Large intestine (tissue), 3 donors: Measurements from ENCODE around the gene IFITM5. TPM values are rescaled to one million over a fixed set of nuclear protein-coding genes. Genes with fewer than 3 reads are reported as not detected.

Experiments used
- DNase-seq, 2 donors: peaks; one replicate each; pipeline versions ENCODE4 v3.0.0 to v3.0.0-alpha.2; 2013
- H3K27ac ChIP-seq: one replicate; pipeline ENCODE4 v1.5.1; 2013; ENCODE audit warnings: low read length
- H3K27me3 ChIP-seq: 2 replicates; pipeline ENCODE4 v1.6.1; 2013; ENCODE audit warnings: low read length; ENCODE audit not compliant: control insufficient read depth, insufficient read depth
- H3K36me3 ChIP-seq: 2 replicates; pipeline ENCODE4 v1.6.1; 2013; ENCODE audit warnings: low read length; ENCODE audit not compliant: control insufficient read depth, insufficient read depth
- H3K4me1 ChIP-seq: one replicate; pipeline ENCODE4 v1.6.1; 2013; ENCODE audit warnings: low read length; ENCODE audit not compliant: control insufficient read depth, insufficient read depth
- H3K4me3 ChIP-seq: one replicate; pipeline ENCODE4 v1.5.1; 2013; ENCODE audit warnings: low read length
- H3K9me3 ChIP-seq: one replicate; pipeline ENCODE4 v1.6.1; 2013; ENCODE audit warnings: mild to moderate bottlenecking, low read depth, low read length, moderate library complexity; ENCODE audit not compliant: control insufficient read depth
- WGBS: methylation state at CpG from one replicate; pipeline ENCODE4 v1.1.5; 2013; ENCODE audit warnings: low lambda C conversion rate; ENCODE audit not compliant: insufficient coverage; 5-methylcytosine and 5-hydroxymethylcytosine counted together
- polyA plus RNA-seq: library from polyadenylated mRNA; unstranded; fragments of 120-200 nt; gene quantifications from one replicate; pipeline ENCODE4 v1.2.1, GENCODE V29; 2013

The IFITM5 gene
- polyA plus RNA-seq, 1 donor, result 0.10 TPM

DNA sequence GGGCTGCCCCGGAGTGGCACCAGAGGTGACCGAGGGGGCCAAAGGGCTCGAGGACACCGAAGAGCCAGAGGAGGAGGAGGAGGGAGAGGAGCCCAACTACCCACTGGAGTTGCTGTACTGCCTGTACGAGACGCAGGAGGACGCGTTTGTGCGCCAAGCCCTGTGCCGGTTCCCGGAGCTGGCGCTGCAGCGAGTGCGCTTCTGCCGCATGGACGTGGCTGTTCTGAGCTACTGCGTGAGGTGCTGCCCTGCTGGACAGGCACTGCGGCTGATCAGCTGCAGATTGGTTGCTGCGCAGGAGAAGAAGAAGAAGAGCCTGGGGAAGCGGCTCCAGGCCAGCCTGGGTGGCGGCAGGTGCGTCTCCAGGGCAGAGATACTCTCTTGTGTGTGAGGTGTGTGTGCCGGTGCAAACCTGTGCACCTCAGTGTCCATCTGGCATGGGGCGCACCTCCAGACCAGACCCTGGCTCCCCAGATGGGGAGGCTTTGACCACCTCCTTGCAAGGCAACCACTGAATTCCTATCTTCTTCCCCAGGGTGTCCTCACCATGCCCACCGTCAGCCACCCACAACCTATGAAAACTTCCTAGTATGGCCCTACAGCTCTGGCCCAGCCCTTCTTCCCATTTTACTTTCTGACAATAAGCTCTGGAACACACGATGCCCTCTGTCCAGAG is 17.7 kb downstream of the IFITM5 start:
- Histone ChIP-seq H3K36me3 (peaks cover 39% of the 10 kb centered on the region), H3K27me3 (peaks cover 44% of the 10 kb centered on the region), H3K9me3 (peaks cover 8% of the 10 kb centered on the region), H3K27ac (peak overlapping the region; percentile 73), H3K4me3 (peak overlapping the region; percentile 61), H3K4me1 (peaks cover 27% of the 10 kb centered on the region)
- DNase-seq, result peak in 1 of 2 donors; percentile 36
- WGBS, result no CpG with 5 or more reads among the region's 26 CpGs

DNA sequence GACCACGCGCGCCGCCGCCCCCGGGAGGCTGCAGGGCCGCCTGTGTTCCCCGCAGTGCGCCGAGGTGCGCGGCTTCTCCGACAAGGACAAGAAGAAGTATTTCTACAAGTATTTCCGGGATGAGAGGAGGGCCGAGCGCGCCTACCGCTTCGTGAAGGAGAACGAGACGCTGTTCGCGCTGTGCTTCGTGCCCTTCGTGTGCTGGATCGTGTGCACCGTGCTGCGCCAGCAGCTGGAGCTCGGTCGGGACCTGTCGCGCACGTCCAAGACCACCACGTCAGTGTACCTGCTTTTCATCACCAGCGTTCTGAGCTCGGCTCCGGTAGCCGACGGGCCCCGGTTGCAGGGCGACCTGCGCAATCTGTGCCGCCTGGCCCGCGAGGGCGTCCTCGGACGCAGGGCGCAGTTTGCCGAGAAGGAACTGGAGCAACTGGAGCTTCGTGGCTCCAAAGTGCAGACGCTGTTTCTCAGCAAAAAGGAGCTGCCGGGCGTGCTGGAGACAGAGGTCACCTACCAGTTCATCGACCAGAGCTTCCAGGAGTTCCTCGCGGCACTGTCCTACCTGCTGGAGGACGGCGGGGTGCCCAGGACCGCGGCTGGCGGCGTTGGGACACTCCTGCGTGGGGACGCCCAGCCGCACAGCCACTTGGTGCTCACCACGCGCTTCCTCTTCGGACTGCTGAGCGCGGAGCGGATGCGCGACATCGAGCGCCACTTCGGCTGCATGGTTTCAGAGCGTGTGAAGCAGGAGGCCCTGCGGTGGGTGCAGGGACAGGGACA is 18.4 kb downstream of the IFITM5 start:
- peaks cover 27% of the 10 kb centered on the region for H3K4me1 ChIP-seq
- no CpG with 5 or more reads among the region's 79 CpGs for WGBS
- peaks cover 36% of the 10 kb centered on the region for H3K36me3 ChIP-seq
- peak overlapping the region; percentile 47 for H3K27ac ChIP-seq
- peak overlapping the region; percentile 61 for H3K4me3 ChIP-seq
- H3K9me3 ChIP-seq, result peaks cover 8% of the 10 kb centered on the region
- H3K27me3 ChIP-seq, result peaks cover 44% of the 10 kb centered on the region
- DNase-seq, result peak in 1 of 2 donors; percentile 57

DNA sequence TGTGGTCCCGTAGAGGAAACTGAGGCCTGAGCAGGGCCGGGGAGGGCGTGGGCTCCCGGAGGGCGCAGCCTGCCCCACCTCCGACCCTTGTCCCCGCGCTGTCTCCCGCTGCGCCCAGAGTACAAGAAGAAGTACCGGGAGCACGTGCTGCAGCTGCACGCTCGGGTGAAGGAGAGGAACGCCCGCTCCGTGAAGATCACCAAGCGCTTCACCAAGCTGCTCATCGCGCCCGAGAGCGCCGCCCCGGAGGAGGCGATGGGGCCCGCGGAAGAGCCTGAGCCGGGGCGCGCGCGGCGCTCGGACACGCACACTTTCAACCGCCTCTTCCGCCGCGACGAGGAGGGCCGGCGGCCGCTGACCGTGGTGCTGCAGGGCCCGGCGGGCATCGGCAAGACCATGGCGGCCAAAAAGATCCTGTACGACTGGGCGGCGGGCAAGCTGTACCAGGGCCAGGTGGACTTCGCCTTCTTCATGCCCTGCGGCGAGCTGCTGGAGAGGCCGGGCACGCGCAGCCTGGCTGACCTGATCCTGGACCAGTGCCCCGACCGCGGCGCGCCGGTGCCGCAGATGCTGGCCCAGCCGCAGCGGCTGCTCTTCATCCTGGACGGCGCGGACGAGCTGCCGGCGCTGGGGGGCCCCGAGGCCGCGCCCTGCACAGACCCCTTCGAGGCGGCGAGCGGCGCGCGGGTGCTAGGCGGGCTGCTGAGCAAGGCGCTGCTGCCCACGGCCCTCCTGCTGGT is 19.2 kb downstream of the IFITM5 start:
- peaks cover 8% of the 10 kb centered on the region for H3K9me3 ChIP-seq
- peak overlapping the region; percentile 98 for H3K27ac ChIP-seq
- no CpG with 5 or more reads among the region's 85 CpGs for WGBS
- peak; percentile 81 to 91 for DNase-seq
- peaks cover 44% of the 10 kb centered on the region for H3K27me3 ChIP-seq
- peaks cover 31% of the 10 kb centered on the region for H3K36me3 ChIP-seq
- peak overlapping the region; percentile 82 for H3K4me3 ChIP-seq
- peaks cover 23% of the 10 kb centered on the region for H3K4me1 ChIP-seq

DNA sequence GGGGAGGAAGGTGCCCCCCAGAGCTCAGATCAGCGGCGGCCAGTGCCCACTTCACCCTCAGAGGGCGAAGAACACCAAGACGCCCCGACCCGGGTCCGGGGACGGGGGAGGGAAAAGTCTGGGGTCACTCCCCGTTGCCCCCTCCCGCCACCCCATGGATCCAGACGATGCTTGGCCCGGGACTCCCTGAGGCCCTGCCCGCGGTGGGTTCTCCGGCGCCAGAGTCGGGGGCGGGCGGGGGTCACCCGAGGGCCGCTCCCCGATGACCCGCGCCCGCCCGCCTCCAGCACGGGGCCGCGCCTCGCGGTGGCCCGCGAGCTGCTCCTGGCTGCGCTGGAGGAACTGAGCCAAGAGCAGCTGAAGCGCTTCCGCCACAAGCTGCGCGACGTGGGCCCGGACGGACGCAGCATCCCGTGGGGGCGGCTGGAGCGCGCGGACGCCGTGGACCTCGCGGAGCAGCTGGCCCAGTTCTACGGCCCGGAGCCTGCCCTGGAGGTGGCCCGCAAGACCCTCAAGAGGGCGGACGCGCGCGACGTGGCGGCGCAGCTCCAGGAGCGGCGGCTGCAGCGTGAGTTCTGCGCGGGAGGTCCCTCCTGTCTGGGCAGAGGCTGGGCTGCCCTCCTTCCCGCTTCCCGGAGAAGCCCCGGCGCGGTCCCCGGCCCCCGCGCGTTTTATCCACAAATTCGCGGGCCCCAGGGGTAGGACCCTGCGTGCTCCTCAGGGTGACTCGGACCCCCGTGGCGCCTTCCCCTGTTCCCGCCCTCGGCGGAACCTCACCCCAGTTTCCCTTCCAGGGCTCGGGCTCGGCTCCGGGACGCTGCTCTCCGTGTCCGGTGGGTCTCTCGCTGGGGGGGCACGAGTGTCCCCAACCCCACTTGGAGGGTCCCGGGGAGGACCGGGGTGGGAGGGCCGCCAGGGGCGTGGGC is 20.0 kb downstream of the IFITM5 start:
- peaks cover 25% of the 10 kb centered on the region for H3K4me1 ChIP-seq
- H3K9me3 ChIP-seq, result peaks cover 5% of the 10 kb centered on the region
- H3K27ac ChIP-seq, result peak overlapping the region; percentile 98
- peaks cover 44% of the 10 kb centered on the region for H3K27me3 ChIP-seq
- DNase-seq, result peak in 1 of 2 donors; percentile 56
- no CpG with 5 or more reads among the region's 97 CpGs for WGBS
- peaks cover 28% of the 10 kb centered on the region for H3K36me3 ChIP-seq
- H3K4me3 ChIP-seq, result peak overlapping the region; percentile 82

DNA sequence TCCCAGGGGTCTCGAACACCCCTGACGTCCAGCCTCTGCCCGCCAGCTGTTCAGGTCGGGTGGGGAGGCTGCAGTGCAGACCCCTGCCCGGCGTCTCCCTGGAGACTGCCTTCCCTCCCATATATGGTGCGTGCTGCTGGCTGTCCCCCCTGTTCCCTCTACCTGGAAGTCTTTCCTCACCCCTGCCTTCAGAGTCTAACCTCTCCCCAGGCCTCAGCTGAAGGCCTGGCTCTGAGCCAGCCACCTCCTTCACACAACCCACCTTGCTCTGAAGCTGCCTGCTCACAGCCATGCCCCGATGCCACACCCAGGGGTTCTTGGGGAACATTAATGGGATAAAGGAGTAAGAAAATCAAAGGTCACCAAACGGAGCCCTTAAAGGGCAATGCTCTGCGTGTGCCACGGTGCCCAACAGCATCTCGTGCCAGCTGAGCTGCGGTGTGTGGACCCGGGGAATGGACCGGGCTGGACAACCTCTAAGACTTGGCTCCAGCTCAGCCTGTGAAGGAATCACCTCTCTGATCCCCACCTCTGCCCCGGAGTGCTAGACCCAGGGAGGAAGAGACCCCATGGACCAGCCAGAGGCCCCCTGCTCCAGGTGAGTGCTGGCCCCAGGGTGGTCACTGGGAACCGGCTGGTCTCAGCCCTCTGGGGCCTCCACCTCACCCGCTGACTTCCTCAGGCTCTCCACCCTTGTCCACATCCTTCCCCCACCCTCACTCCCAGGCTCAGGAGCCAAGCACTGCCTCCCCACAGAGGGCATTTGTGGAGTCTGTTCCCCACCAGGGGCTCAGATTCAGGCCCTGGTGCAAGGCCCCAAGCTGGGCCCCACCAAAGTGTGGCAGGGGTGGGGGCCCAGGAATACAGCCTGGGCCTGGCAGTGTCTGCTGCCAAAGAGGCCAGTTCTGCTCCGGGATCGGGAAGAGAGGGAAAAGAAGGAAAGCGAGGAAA is 21.1 kb downstream of the IFITM5 start, which contains the start of gene NLRP6:
Gene NLRP6 (plus strand): TSS at position 407 of the 951 bp plus-strand sequence. CDS start 163 bp downstream, at position 570.
- WGBS, result no CpG with 5 or more reads among the region's 21 CpGs
- DNase-seq, result peak; percentile 84 to 91
- peaks cover 18% of the 10 kb centered on the region for H3K36me3 ChIP-seq
- H3K27ac ChIP-seq, result peak within 1 kb of the TSS; percentile 98
- H3K27me3 ChIP-seq, result peaks cover 44% of the 10 kb centered on the region
- H3K4me3 ChIP-seq, result peak within 1 kb of the TSS; percentile 82
- H3K9me3 ChIP-seq, result peaks cover 3% of the 10 kb centered on the region
- H3K4me1 ChIP-seq, result peaks cover 23% of the 10 kb centered on the region

DNA sequence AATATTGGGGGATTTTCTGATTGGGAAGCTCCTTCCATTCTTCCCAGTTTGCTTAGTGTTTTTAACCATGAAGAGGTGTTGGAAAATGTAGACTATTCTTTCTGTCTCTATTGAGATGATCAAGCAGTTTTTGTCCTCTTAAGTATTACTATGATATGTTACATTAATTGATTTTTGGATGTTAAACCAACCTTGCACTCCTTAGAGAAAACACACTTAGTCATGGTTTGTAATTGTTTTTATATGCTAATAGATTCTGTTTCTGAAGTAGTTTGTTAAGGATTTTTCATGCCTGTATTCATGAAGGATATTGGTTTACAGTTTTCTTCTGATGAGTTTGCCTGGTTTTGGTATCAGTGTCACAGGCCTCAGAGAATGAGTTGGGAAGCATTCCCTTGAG is 23.1 kb downstream of the IFITM5 start:
- no peak for DNase-seq
- H3K36me3 ChIP-seq, result peaks cover 5% of the 10 kb centered on the region
- H3K27me3 ChIP-seq, result peaks cover 28% of the 10 kb centered on the region
- H3K9me3 ChIP-seq, result peaks cover 8% of the 10 kb centered on the region
- H3K27ac ChIP-seq, result peak overlapping the region; percentile 98
- peaks cover 39% of the 10 kb centered on the region for H3K4me1 ChIP-seq
- H3K4me3 ChIP-seq, result no peak overlapping the region

DNA sequence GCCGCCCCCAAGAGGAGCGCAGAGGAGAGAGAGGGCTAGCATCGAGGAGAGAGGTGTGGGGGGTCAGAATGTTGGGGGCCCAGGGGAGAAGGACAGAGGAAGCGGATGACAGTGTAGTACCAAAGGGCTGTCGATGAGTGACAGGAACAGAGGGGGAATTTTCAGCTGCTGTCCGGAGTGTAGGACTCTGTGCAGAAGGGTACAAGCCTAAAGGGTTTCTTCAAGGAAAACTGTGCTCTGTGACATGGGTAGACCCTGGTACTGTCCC is 26.5 kb downstream of the IFITM5 start:
- Histone ChIP-seq H3K4me1 (peaks cover 44% of the 10 kb centered on the region), H3K36me3 (no peaks in the 10 kb centered on the region), H3K27me3 (peaks cover under 1% of the 10 kb centered on the region), H3K9me3 (peaks cover 7% of the 10 kb centered on the region), H3K4me3 (no peak overlapping the region), H3K27ac (peak overlapping the region; percentile 98)
- no peak for DNase-seq
- no CpG with 5 or more reads among the region's 6 CpGs for WGBS

DNA sequence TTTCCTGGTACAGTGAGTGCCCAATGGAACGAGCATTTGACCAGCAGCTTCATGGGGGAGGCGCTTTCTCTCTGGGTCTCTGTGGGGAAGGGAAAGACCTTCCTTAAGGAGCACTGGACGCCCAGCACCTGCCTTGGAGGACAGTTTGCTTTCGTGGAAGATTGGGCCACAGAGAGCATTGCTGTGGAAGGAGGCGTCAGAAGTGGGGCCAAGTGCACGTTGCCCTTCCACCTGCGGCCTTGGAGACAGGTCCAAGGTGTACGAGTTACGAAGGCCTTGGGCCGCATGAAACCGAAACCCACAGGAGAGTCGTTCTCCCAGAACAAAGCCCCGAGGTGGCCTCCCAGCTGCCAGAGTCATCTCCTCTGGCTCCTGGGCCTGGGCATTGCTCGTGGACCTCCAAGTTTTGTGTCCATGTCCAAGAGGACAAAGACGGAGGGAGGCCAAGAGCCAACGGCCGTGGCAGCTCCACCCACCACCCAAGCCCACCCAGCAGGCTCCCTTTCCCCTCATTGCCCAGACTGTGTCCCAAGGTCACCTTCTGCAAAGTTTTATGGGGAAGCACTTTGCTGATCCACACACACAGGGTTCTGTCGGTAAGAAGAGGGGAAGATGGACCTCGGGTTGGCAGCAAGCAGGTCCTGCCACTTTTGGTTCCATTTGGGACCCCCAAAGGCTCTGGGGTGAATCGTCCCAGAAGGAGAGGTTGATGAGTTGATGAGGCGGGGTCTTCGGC is 27.0 kb downstream of the IFITM5 start:
- Histone ChIP-seq H3K4me1 (peaks cover 39% of the 10 kb centered on the region), H3K36me3 (no peaks in the 10 kb centered on the region), H3K27ac (peak overlapping the region; percentile 98), H3K27me3 (no peaks in the 10 kb centered on the region), H3K4me3 (no peak overlapping the region), H3K9me3 (peaks cover 7% of the 10 kb centered on the region)
- DNase-seq, result peak; percentile 86 to 93
- no CpG with 5 or more reads among the region's 22 CpGs for WGBS

DNA sequence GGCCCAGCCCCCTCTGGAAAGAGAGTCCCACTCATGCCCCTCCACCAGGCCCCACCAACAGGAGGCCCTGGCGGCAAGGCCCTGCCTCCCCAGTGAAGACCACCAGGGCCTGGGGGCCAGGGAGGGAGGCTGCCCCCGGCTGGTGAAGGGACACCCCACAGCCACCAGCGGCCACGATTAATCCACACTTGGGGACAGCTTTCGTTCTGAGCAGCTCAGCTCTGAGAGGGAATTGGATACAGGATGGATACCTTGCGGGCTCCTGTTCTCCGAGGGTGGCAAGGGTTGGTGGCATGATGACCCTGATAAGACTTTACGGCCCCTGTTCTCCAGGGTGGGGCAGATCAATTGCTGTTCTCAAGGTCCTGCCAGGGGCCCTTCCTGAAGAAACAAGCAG is 28.0 kb downstream of the IFITM5 start:
- no CpG with 5 or more reads among the region's 8 CpGs for WGBS
- H3K4me3 ChIP-seq, result no peak overlapping the region
- H3K4me1 ChIP-seq, result peaks cover 33% of the 10 kb centered on the region
- peak overlapping the region; percentile 98 for H3K27ac ChIP-seq
- DNase-seq, result peak in 1 of 2 donors; percentile 83
- no peaks in the 10 kb centered on the region for H3K36me3 ChIP-seq
- peaks cover 10% of the 10 kb centered on the region for H3K9me3 ChIP-seq
- no peaks in the 10 kb centered on the region for H3K27me3 ChIP-seq
